H1 (cell line): ENCODE results near the gene MDC1. TPM values are rescaled to one million over a fixed set of nuclear protein-coding genes. Genes with fewer than 3 reads are reported as not detected.

Experiments used
- BACH1 ChIP-seq: IDR thresholded peaks from 2 replicates; pipeline ENCODE4 v1.6.1; 2012; ENCODE audit warnings: low read length, improper control_type of control experiment
- BCL11A ChIP-seq, 2 experiments: IDR thresholded peaks; one replicate each; pipeline ENCODE4 v1.6.1; 2011; ENCODE audit warnings: low read depth in 2 of 2, low read length in 2 of 2, mild to moderate bottlenecking in 2 of 2
- HDAC2 ChIP-seq, 2 experiments: fragments of 300-600 bp in 1 of 2; sonication (generic) in 1 of 2; IDR thresholded peaks; 2 replicates each; pipeline ENCODE4 v1.6.1; 2011 to 2012; ENCODE audit warnings: low read depth in 2 of 2, low read length in 2 of 2, mild to moderate bottlenecking in 2 of 2, moderate library complexity in 2 of 2, borderline replicate concordance in 1 of 2, inconsistent platforms in 1 of 2
- HDAC6 ChIP-seq: IDR thresholded peaks from one replicate; pipeline ENCODE4 v1.7.1; 2012; ENCODE audit warnings: low read depth, mild to moderate bottlenecking, inconsistent platforms, low read length, moderate library complexity
- KDM5A ChIP-seq: fragments of 200-600 bp; IDR thresholded peaks from 2 replicates; pipeline ENCODE4 v1.7.1; 2012; ENCODE audit warnings: mild to moderate bottlenecking, low read length, inconsistent platforms, mixed read lengths
- SRF ChIP-seq: IDR thresholded peaks from 2 replicates; pipeline ENCODE4 v1.6.1; 2011; ENCODE audit warnings: mild to moderate bottlenecking, low read depth, low read length, moderate library complexity
- TAF1 ChIP-seq: IDR thresholded peaks from 2 replicates; pipeline ENCODE4 v1.6.1; 2011; ENCODE audit warnings: mild to moderate bottlenecking, low read depth, low read length
- USF2 ChIP-seq: IDR thresholded peaks from 2 replicates; pipeline ENCODE4 v1.6.1; 2011; ENCODE audit warnings: low read length, improper control_type of control experiment
- ZNF274 ChIP-seq: IDR thresholded peaks from 2 replicates; pipeline ENCODE4 v1.7.0; 2012; ENCODE audit warnings: low read length, borderline replicate concordance; ENCODE audit errors: extremely low read depth
- polyA plus RNA-seq, 7 experiments: library from polyadenylated mRNA; depleted of rRNA in 3 of 7; stranded (reverse) in 5 of 7; unstranded in 2 of 7; fragments of >200 nt in 5 of 7; fragments of 200-250 nt in 2 of 7; gene quantifications; 1 replicate in 5 of 7; 2 replicates in 1 of 7; 4 replicates in 1 of 7; pipeline versions ENCODE4 v1.2.1 to v1.2.3, GENCODE V29; 2011 to 2013; ENCODE audit warnings: missing spikeins in 2 of 7, mixed read lengths in 2 of 7
- total RNA-seq: library from RNA; stranded (reverse); fragmentation: NEBNext Ultra II Directional; extraction: Animal tissue kit (Norgen Biotek cat#: 25700); gene quantifications from 2 replicates; pipeline ENCODE4 v1.2.1, GENCODE V29; 2021

The MDC1 gene
- total and polyA plus RNA-seq, 2 of the 8 experiments (the other 6 are each of a cell fraction or from before 2014, with no cell fraction given), result 29.9 to 81.1 TPM

DNA sequence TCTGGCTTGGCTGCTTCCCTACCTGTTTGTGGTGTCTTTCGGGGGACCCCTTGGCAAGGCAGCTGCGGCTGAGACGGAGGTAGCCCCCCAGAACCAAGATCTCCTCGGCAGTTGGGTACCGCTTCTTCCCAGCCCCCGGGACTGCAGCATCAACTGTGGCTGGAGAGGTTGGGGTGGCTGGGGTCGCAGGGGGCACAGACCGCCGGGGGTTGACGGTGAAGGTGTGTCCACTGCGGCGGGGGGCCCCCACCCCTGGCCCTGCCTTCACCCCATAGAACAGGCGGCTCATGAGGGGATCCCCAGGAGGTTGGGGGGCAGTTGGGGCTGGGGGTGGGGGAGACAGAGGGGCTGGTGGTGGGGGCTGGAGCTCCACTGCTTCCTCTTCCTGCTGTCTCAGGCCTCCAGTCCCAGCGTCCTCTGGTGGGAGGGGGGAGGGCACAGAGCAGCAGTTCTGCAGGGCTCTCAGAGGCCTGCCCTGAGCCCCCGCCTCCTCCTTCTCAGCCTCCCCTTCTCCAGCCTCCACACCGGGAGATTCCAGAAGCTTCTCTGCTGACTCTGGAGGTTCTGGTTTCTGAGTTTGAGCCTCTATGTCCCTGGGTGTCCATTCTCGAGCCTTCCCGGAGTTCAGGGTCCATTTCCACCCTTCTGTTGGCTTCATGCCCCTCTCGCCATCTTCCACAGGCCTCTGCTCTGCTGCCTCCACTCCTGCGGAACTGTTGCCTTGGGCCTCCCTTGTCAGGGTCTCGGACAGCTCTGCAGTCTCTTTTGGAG, 32.5 kb downstream of the MDC1 start (continued):
- no peak for TF ChIP-seq USF2
- TF ChIP-seq BACH1, result no peak
- TF ChIP-seq KDM5A, result no peak
- no peak for TF ChIP-seq BCL11A (IDR thresholded peaks at IDR 0.05; ENCODE audit: low read depth in 2 of 2, low read length in 2 of 2)
- TF ChIP-seq HDAC2 (IDR thresholded peaks at IDR 0.05; ENCODE audit: borderline replicate concordance in 1 of 2, low read depth in 2 of 2, low read length in 2 of 2), result no peak
- no peak for TF ChIP-seq TAF1
- no peak for TF ChIP-seq HDAC6
- no peak for TF ChIP-seq ZNF274
- TF ChIP-seq SRF, result no peak
